NCI-H187 (cell line): ENCODE measurements around the gene DNAJB12.

ENCODE experiments used
- DNase-seq, 2 experiments: peaks; one replicate each; lab custom pipeline; 2025; lab: John Stamatoyannopoulos, UW

Gene DNAJB12

GRCh38 chr10:72291019-72291532, 63.6 kb downstream of the DNAJB12 start:
- no peak for DNase-seq

GRCh38 chr10:72285972-72286521, 68.7 kb downstream of the DNAJB12 start:
- DNase-seq: no peak

- no peak for DNase-seq
Measured at GRCh38 chr10:72283131-72283530, 71.6 kb downstream of the DNAJB12 start.
